Stimulated activated CD4-positive, alpha-beta T cell treated with anti-CD3 and anti-CD28 coated beads, Interleukin-12 subunit alpha, Interleukin-12 subunit beta, amount 100 ng/mL, for 4 hours (primary cell): ENCODE results near the gene SFXN5.

Source experiments
- DNase-seq: peaks from one replicate; pipeline ENCODE4 v3.0.0-alpha.2; 2020

The SFXN5 gene

DNA sequence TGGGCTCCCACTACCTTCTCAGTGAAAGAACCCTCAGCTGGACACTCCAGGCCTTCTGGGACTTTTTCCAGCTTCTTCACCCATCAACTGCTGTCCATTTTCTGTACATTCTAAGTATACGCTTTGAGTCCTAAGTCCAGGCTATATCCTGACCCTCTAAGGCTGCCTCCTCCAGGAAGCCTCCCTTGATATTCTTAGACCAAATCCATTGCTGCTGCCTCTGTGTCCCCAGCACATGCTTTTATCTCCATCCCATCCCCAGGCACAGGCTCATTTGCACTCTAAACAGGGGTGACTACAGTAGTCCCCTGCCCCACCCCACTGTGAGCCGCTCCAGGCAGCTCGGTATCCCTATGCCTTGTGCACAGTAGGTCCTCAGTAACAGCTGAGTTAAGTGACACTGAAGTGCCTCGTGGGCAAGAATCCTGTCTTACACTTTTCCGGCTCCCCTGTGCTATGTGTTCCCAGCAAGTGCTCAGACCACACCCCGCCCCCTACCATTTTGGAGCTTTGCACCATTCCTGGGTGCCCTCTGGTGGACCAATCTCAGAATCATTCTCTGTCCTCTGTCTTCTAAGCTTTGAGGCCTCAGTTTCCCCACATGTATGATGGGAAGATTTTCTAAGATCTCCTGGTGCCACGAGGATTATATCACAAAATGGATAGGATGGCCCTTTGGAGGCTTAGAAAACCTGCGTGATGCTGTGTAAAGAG is 119.2 kb downstream of the SFXN5 start:
- DNase-seq = no peak

GRCh38 chr2:72951303-72952095 is 120.0 kb downstream of the SFXN5 start:
- no peak for DNase-seq

DNA sequence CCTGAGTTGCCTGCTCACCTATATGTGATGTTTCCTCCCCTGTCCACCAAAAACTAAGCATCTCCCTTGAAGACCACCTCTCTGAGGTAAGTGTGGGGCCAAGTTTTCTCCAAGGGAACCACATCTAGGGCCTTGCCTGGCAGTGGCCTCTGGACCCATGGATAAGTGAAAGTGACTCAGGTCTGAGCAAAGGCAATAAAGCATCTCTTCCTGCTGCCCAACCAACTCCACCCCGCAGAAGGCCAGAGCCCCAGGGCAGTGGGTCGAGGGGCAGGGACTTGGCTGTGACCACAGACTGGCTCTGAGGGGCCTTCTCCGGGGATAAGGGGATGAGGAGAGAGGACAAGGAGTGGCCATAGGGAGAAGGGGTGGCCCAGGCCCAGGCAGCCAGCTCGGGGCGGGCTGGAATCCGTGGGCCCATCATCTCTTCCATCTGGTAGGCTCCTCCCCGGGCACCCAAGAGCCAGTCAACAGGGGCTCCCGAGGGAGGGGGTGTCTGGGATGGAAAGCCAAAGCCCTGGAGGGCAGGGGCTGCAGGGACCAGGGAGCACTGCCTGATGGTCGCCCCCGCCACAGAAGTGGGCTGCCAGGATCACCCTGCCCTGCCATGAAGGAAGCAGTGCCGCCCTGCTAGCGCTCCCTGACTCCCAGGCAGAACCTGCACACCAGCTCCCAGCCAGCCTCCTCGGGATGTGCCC is 120.8 kb downstream of the SFXN5 start:
- DNase-seq = no peak

- no peak for DNase-seq
Measured at GRCh38 chr2:72949642-72950041, 121.9 kb downstream of the SFXN5 start.

DNA sequence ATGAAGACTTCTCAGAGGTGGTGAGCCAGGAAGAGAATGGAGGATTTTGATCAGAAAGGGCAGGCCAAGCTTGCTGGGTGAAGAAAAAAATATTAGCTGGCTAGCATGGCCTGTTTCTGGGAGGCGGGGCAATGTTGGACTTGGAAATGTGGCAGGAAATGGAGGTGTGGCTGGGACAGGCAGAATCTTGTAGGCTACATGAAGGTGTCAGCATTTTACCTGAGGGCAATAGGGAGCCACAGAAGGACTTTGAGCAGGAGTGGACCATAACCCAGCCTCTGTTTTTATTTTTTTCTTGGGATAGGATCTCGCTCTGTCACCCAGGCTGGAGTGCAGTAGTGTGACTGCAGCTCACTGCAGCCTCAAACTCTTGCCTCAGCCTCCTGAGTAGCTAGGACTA is 122.5 kb downstream of the SFXN5 start:
- no peak for DNase-seq

DNA sequence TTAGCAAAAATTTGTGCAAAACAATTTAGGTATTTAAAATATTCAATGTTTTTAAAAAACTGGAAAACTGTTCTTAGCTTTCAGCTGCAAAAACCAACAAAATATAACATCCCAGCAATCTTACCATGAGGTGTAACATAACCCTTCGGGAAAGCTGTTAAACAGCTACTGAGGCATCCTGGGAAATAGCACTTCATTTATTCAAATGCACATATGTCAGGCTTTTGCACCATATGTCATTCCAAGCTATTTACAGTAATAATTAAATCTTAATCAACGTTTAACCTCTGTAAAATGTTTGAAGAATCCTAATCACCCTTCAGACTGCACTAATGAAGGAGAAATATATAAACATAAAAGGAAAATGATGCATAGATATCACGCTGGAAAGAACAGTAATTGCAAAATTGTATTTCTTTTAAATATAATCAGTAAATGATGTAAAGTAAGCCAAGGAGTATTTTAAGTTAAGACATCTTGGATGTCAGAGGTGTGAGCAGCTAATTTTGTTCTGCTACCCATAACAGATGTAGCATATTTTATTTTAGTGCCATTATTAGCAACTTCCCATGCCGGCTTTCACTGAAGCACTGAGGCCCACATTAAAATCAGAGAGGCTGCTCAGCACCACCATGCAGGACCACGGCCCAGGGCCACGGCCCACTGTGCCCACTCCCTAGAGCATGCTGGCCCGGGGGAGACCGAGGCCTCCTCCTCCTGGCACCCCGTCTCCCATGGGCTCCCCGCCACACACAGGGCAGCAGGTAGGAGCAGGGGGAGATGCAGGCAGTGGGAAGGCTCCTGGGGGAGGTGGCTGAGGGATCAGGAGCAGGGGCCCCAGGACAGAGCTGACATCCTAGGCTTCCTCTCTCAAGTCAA is 123.3 kb downstream of the SFXN5 start:
- no peak for DNase-seq

DNA sequence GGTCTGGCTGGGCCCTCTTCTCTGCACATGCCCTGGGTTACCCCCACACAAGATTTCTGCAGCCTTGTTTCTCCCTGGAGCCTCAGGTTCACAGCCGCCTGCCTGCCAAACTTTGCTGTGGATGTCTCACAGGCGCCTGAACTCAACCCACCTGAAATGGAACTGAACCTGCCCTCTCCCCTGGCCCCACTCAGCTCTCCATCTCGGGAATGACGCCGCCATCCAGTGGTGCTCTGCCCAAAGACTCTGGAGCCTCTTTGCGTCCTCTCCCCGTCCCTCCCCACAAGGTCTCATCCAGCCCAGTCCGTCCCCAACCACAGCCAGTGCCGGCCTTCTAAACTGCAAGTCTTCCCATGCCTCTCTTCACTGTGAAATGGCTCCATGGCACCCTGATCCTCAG is 125.0 kb downstream of the SFXN5 start:
- no peak for DNase-seq

- no peak for DNase-seq
Measured at GRCh38 chr2:72945450-72946019, 126.0 kb downstream of the SFXN5 start.

- DNase-seq = no peak
Measured at GRCh38 chr2:72944804-72945449, 126.6 kb downstream of the SFXN5 start.

- DNase-seq = no peak
Measured at GRCh38 chr2:72943540-72944395, 127.7 kb downstream of the SFXN5 start.

DNA sequence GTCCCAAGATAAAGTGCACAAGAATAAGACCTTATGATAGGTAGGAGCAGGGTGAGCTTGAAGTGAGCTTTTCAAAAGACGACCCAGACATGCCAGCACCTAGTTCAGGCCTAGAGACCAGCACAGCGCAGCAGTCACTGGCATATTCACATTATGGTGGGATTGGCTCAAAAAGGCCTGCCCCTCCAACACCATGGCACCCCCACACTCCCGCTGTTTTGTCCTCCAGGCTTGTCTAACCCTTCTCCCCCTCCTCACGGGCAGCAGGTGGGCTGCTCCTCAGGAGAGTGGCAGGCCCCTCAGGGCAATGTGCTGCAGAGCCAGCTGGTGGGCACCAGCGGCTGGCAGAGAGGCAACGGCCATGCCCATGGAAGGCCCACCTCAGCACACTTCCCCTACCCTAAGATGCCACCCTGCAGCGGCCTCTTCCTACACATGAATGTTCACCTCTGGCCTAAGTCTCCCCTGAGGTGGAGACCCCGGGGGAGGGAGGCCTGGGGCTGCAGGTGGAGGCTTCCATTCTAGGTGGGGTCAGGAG is 128.6 kb downstream of the SFXN5 start:
- no peak for DNase-seq

- DNase-seq = no peak
Measured at GRCh38 chr2:72942293-72942692, 129.2 kb downstream of the SFXN5 start.

- DNase-seq = no peak
Measured at GRCh38 chr2:72940786-72941185, 130.7 kb downstream of the SFXN5 start.

GRCh38 chr2:72940361-72940760 is 131.2 kb downstream of the SFXN5 start:
- no peak for DNase-seq

GRCh38 chr2:72938455-72938854 is 133.1 kb downstream of the SFXN5 start:
- DNase-seq = no peak

- DNase-seq = no peak
Measured at GRCh38 chr2:72937356-72937669, 134.2 kb downstream of the SFXN5 start.

DNA sequence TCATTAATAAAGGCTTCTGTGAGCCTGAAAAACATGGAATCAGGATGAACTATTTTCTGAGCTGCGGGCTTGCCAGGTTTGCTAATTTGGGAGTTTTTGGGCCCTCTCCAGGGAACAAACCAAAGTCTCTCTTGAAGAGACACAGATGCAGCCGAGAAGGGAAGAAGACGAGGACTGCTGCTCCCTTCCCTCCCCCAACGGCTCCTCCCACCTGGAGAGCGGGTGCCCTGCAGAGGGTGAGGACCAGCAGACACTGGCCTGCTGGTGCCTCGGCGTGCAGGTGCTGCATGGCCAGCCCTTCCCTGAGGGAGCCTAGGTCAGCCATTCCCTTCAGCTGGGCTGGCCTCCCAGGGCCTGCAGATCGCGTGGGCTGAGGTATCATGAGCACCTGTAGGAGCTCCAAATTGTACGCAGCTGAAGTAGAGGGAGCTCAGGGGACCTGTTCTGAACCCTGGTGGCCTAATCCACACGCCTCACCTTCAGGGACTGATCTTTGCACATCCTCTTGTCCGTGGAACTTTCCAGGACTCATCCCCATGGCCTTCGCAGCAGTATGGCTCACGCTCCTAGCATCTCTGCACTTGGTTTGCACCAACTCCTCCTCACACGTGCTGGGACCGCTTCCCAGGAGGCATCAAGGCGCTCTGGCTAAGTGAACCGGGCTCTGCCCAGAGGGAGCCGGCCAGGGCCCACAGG is 134.7 kb downstream of the SFXN5 start:
- DNase-seq = no peak

GRCh38 chr2:72935611-72935957 is 135.9 kb downstream of the SFXN5 start:
- no peak for DNase-seq

GRCh38 chr2:72934683-72935610 is 136.6 kb downstream of the SFXN5 start:
- DNase-seq = no peak
